Mesenteric fat pad (tissue), 1 donor: ENCODE measurements around the gene DBNL. TPM values are rescaled to one million over a fixed set of nuclear protein-coding genes. Genes with fewer than 3 reads are reported as not detected.

Experiments
- DNase-seq: peaks from one replicate; pipeline ENCODE4 v3.0.0-alpha.2; 2020; ENCODE audit warnings: low spot score
- total RNA-seq: library from RNA; stranded (reverse); fragmentation: NEBNext Ultra II Directional; extraction: Animal tissue kit (Norgen Biotek cat#: 25700); gene quantifications from one replicate; pipeline ENCODE4 v1.2.1, GENCODE V29; 2021
- donor health status: DM: yes; HTN: yes; CAD: no.

The DBNL gene
- total RNA-seq, 1 donor from 2014 or later = 99.0 TPM

GRCh38 chr7:44097064-44097932 lies 52.8 kb downstream of the DBNL start:
- DNase-seq = no peak

DNA sequence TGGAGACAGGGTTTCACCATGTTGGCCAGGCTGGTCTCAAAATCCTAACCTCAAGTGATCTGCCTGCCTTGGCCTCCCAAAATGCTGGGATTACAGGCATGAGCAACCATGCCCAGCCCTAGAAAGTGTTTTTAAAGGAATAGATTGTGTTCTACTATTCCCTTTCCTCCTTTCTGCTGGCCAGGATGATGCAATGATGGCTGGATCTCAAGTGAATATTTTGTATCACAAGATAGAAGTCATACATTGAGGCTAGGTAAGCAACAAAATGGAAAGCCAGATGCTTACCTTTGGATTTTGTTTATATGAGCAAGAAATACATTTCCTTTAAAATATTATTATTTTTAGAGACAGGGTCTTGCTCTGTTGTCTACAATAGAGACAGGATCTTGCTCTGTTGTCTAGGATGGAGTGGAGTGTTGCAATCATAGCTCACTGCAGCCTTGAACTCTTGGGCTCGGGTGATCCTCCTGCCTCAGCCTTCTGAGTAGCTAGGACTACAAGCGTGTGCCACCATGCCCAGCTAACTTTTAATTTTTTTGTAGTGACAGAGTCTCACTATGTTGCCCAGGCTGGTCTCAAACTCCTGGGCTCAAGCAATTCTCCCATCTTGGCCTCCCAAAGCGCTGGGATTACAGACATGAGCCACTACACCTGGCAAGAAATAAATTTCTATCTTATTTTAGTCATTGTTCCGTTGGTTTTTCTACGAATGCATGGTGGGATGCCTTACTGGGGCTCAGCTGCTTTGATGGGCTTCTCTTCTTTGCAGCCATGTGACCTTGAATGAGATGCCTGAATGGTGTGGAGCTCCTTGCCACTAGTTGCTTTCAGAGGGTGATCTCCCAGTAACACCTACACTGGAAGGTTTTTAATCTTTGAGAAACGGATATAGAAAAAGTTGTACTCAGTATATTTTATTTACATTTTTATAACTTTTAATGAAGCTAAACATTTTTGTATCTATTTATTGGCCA lies 53.9 kb downstream of the DBNL start:
- DNase-seq = no peak

DNA sequence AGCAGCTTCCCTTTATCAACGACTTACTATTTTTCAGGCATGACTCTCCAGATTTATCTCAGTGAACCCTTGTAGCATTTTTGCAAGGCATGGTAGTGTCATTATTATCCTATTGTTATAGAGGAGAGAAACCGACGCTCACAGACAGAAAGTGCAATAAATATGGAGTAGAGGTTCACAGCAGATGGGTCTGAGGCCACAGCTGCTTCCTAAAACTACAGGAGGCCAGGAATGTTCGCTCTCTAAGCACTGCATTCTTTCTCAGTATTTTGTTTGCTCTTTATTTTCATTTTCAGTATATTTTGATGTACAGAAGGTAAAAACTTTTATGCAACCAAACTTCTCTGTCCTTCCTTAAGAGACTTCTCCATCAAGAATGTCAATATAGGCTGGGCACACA lies 55.2 kb downstream of the DBNL start:
- DNase-seq = no peak

DNA sequence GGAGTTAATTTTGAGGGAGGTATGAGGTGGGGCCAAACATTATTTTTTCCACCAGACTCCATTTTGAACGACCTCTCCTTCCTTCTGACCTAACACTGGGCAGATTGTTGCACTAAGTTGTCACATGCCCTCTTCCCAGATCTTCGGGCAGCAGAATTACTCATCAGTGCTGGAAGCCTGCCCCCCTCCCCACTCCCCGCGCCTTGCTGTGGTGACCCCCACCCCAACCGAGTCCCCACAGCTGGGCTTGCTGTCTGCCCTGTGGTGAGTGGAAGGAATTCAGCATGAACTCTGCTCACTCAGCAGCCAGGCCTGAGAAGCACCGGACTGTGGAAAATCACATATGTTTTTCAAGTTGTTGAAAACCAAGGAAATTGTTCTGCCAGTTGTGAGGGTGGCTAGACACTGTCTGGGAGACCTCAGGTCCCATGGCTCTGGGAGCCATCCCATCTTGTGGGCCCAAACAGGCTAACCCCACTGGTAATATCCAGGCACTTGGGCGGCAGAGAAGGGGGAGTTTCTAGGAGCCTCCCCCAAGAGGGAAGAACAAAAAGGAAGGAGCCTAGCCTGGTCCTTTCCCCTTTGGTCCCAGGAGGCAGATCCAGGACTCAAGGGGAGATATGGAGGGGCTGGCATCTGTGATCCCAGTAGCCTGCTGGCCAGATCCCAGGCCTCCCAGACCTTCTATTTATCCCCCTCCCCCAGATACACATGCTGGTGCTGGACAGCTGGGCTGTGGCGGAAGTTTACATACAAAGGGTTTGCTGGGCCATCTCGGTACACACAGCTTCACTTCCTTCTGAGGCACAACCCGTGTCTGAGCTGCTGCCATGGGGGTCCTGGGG lies 56.2 kb downstream of the DBNL start:
- DNase-seq = no peak

GRCh38 chr7:44101303-44101965 lies 56.9 kb downstream of the DBNL start:
- no peak for DNase-seq

GRCh38 chr7:44101966-44102845 lies 57.7 kb downstream of the DBNL start:
- no peak for DNase-seq

DNA sequence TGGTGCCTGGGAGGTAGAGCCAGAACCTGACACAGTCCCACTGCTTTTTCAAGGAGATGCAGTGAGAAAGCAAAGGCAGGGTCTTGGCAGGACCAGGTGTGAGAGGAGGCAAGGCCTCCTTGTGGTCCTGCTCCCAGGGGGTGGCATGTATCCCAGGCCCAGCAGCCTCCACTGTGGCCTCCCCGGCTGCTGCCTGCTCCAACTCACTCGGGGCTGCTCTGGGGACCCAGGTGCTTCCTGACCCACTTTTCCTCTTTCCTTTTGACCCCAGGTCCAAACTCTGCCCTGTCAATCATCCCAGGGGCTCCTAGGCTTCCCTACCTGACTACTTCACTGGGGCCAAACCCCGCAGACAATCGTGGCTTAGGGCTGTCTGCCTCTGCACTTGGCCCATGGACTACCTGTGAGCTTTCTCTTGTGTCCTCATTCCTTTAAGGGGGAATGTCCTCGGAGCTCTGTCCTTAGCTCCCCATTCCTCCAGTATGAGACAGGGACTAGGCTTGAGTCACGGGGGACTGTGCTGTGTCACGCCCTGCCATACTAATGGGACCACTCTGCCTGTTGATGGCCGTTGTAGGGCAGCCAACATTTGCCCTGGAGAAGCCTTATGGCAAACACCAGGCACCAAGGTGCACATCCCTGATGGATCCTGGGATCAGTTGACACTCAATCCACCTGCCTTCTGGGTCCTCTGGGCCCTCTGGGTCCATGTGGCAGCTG lies 58.5 kb downstream of the DBNL start:
- no peak for DNase-seq

GRCh38 chr7:44103566-44103922 lies 59.0 kb downstream of the DBNL start:
- no peak for DNase-seq

GRCh38 chr7:44103923-44104859 lies 59.7 kb downstream of the DBNL start, which contains the start of gene AEBP1:
Gene AEBP1 (plus strand): TSS chr7:44104345. CDS start chr7:44104666, 321 bp downstream.
- DNase-seq = no peak

DNA sequence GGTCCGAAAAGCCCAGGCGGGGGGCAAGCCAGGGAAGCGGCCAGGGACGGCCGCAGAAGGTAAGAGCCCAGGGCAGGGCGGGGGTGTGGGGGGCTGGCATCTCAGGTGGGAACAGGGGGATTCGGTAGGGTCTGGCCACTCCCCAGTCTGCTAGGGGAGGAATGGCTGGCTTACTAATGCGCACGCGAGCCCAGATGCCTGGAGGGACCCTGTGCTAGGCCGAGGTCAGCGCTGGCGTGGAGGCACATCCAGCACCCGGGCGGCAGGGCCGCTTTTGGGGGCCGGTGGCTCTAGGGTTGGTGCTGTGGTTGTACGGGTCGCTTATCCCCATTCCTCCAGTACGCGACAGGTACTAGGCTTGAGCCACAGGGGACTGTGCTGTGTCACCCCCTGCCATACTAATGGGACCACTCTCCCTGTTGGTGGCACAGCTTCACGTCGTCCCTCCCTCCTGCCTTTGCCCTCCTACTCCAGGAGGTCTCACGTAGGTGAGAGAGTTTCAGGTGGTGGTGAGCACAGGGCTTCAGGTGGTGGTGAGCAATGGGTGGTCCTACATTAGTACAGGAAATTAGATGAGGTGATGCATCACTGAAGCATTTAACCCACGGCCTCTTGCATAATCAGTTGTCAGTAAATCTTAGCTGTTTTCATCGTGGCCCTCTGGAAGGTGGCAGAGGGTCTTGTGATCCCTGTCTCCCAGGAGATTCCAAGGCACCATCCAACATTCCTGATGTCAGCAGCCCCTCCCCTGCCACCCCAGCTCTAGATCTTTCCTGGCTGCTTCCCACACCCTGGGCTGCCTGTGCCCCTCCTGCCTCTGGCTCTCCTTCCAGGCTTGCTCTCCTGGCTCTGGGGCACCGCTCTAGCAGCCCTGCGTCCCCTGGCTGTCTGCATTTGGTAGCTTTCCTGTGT lies 60.6 kb downstream of the DBNL start:
- no peak for DNase-seq

DNA sequence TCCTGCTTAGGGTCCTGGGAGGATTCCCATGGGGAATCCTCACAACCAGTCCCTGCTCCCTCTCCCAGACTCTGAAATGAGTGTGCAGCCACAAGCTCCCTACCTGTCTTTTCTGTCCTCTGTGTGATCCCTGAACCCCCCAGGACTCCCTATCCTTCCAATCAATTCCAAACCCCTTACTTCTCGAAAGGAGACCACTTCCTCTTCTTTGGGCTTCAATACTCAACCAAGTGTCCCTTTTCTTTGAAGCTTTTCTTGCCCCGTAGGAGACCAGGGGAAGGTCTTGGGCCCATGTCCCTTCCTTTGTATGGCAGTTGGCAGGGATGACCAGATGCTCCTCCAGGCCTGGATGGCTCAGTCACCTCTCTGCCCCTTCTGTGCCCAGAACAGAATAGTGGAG lies 61.3 kb downstream of the DBNL start:
- DNase-seq = no peak

- DNase-seq = no peak
Observed at GRCh38 chr7:44106311-44107065, 62.0 kb downstream of the DBNL start.

GRCh38 chr7:44107116-44107960 lies 62.8 kb downstream of the DBNL start:
- no peak for DNase-seq

DNA sequence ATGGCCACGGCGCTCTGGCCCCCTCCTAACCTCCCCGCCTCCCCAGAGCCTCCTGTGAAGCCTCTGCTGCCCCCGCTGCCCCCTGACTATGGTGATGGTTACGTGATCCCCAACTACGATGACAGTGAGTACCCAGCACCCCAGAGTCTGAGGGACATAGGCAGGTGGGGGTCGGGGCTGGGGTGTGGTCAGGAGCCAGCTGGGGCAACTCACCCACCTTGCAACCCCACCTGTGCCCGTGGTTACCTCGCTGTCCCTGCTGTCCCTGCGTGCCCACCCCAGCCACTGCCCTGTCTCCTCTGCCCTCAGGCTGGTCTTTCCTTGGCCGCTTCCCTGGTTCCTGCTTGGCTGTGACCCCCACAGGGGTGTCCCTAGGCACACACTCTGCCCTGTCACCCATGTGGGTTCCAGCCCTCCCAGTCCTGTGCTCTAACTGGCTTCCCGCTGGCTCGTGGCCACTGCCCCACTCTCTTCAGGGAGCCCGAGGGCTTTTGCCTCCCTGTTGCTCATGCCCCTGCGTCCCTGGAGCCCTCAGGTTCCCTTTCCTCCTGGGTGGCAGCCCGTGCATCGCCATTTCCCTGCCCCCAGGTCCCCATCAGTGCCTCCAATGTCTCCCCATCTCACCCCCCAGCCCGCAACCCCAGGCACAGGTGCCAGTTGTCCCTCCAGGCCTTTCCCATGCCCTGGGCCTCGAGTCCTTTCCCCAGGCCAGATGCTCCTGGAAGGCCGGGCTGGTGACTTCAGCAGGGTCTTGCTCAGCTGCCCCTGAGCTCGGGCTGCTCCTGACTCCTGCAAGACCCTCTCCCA lies 63.7 kb downstream of the DBNL start:
- no peak for DNase-seq
